Activated T-helper 1 cell treated with anti-CD3 and anti-CD28 coated beads, Interleukin-2, amount 50 U/mL, for 16 hours (primary cell): ENCODE results near the gene PPIB.

Experiments used
- DNase-seq, 2 donors: peaks; one replicate each; pipeline ENCODE4 v3.0.0-alpha.2; 2020; ENCODE audit warnings: low read depth in 1 of 2, low spot score in 1 of 2

PPIB gene

GRCh38 chr15:64158363-64159134 is 4.3 kb downstream of the PPIB start:
- no peak for DNase-seq

- no peak for DNase-seq
Observed at GRCh38 chr15:64157599-64158125, 5.2 kb downstream of the PPIB start.

- DNase-seq: no peak
Observed at GRCh38 chr15:64156652-64157331, 6.0 kb downstream of the PPIB start.

- no peak for DNase-seq
Observed at GRCh38 chr15:64155802-64156651, 6.8 kb downstream of the PPIB start.

- peak; percentile 82 to 88 for DNase-seq
Observed at GRCh38 chr15:64153480-64154367, 9.1 kb downstream of the PPIB start.

GRCh38 chr15:64152507-64153387 is 10.1 kb downstream of the PPIB start:
- no peak for DNase-seq

- DNase-seq: no peak
Observed at GRCh38 chr15:64151727-64152506, 10.9 kb downstream of the PPIB start, which contains the start of gene SNX22. SNX22 (plus strand) TSS chr15:64151731; CDS start chr15:64151776, 45 bp downstream.

- DNase-seq: no peak
Observed at GRCh38 chr15:64149893-64150578, 12.8 kb downstream of the PPIB start.

GRCh38 chr15:64149424-64149823 is 13.4 kb downstream of the PPIB start:
- no peak for DNase-seq

- no peak for DNase-seq
Observed at GRCh38 chr15:64148581-64148980, 14.2 kb downstream of the PPIB start.

GRCh38 chr15:64148168-64148567 is 14.7 kb downstream of the PPIB start:
- no peak for DNase-seq

GRCh38 chr15:64146885-64147681 is 15.7 kb downstream of the PPIB start:
- DNase-seq: no peak

GRCh38 chr15:64146520-64146884 is 16.3 kb downstream of the PPIB start:
- DNase-seq: no peak

GRCh38 chr15:64146041-64146440 is 16.8 kb downstream of the PPIB start:
- no peak for DNase-seq

- DNase-seq: no peak
Observed at GRCh38 chr15:64144565-64145281, 18.1 kb downstream of the PPIB start.

GRCh38 chr15:64144192-64144564 is 18.6 kb downstream of the PPIB start:
- no peak for DNase-seq

- no peak for DNase-seq
Observed at GRCh38 chr15:64143276-64143675, 19.5 kb downstream of the PPIB start.
